ENCODE results near the gene NANS.
"Not testable (repeated sequence)": the region's sequence is repeated elsewhere in the genome, so short reads cannot be mapped to it uniquely, and the experiment has no call there.

NANS gene

GRCh38 chr9:98117984-98118639 lies 61.6 kb downstream of the NANS start:
- Histone ChIP-seq H3K27me3 (replicated peaks) (no peaks in the 10 kb centered on the region), H3K27ac (no peak overlapping the region), H3K4me3 (ENCODE audit: low read depth, low read length) (peak overlapping the region; percentile 70), H3K36me3 (replicated peaks) (no peaks in the 10 kb centered on the region)
- in situ Hi-C loops (cut with HindIII; ENCODE audit: low pct_ligation_motif_present, low sequenced_read_pairs), result no loop called here
- no peak for DNase-seq
- peak; percentile 47 for TF ChIP-seq CTCF (IDR thresholded peaks at IDR 0.05; ENCODE audit: low read depth, low read length, missing control alignments)

- Histone ChIP-seq H3K4me3 (ENCODE audit: low read depth, low read length) (peak within 1 kb of the TSS; percentile 70), H3K27me3 (replicated peaks) (no peaks in the 10 kb centered on the region), H3K27ac (peak within 1 kb of the TSS; percentile 25), H3K36me3 (replicated peaks) (no peaks in the 10 kb centered on the region)
- peak; percentile 36 for TF ChIP-seq CTCF (IDR thresholded peaks at IDR 0.05; ENCODE audit: low read depth, low read length, missing control alignments)
- in situ Hi-C loops (cut with HindIII; ENCODE audit: low pct_ligation_motif_present, low sequenced_read_pairs), result no loop called here
- peak; percentile 9 for DNase-seq
Observed at GRCh38 chr9:98118640-98119601, 62.4 kb downstream of the NANS start, which contains the start of gene TRIM14. Gene TRIM14 (minus strand): TSS chr9:98119222. CDS start chr9:98119188, 34 bp downstream.

GRCh38 chr9:98120476-98120875 lies 63.9 kb downstream of the NANS start:
- H3K36me3 ChIP-seq (replicated peaks), result no peaks in the 10 kb centered on the region
- H3K27ac ChIP-seq, result no peak overlapping the region
- H3K4me3 ChIP-seq (ENCODE audit: low read depth, low read length), result no peak overlapping the region
- no peak for DNase-seq
- TF ChIP-seq CTCF (IDR thresholded peaks at IDR 0.05; ENCODE audit: low read depth, low read length, missing control alignments), result no peak
- H3K27me3 ChIP-seq (replicated peaks), result no peaks in the 10 kb centered on the region
- in situ Hi-C loops (cut with HindIII; ENCODE audit: low pct_ligation_motif_present, low sequenced_read_pairs), result no loop called here

GRCh38 chr9:98121058-98121457 lies 64.5 kb downstream of the NANS start:
- Histone ChIP-seq H3K4me3 (ENCODE audit: low read depth, low read length) (no peak overlapping the region), H3K27ac (no peak overlapping the region), H3K27me3 (replicated peaks) (no peaks in the 10 kb centered on the region), H3K36me3 (replicated peaks) (no peaks in the 10 kb centered on the region)
- in situ Hi-C loops (cut with HindIII; ENCODE audit: low pct_ligation_motif_present, low sequenced_read_pairs), result no loop called here
- TF ChIP-seq CTCF (IDR thresholded peaks at IDR 0.05; ENCODE audit: low read depth, low read length, missing control alignments), result no peak
- no peak for DNase-seq

GRCh38 chr9:98124091-98124490 lies 67.6 kb downstream of the NANS start:
- in situ Hi-C loops (cut with HindIII; ENCODE audit: low pct_ligation_motif_present, low sequenced_read_pairs); H3K36me3 ChIP-seq (replicated peaks); H3K27me3 ChIP-seq (replicated peaks); H3K4me3 ChIP-seq (ENCODE audit: low read depth, low read length); DNase-seq; H3K27ac ChIP-seq: not testable (repeated sequence)

Data from brain microvascular endothelial cell (primary cell).